HS-27A (cell line): ENCODE data around the gene COPB1.
"Not testable (repeated sequence)": the region's sequence is repeated elsewhere in the genome, so short reads cannot be mapped to it uniquely, and the experiment has no call there.

Experiments used
- DNase-seq: peaks from one replicate; pipeline ENCODE4 v3.0.0-alpha.2; 2012; ENCODE audit warnings: low read depth, missing footprints

The COPB1 gene

GRCh38 chr11:14499560-14500180 lies at the start of gene COPB1:
Gene COPB1 (minus strand): TSS chr11:14499811. CDS start chr11:14498928, 883 bp downstream.
- DNase-seq, result peak; percentile 83

- no peak for DNase-seq
These were observed 47.8 kb upstream of the COPB1 start for GRCh38 chr11:14547440-14547839.

- no peak for DNase-seq
These were observed 47.1 kb upstream of the COPB1 start for GRCh38 chr11:14546672-14547071.

GRCh38 chr11:14544611-14545010 lies 45.0 kb upstream of the COPB1 start:
- no peak for DNase-seq

GRCh38 chr11:14543260-14543659 lies 43.6 kb upstream of the COPB1 start:
- no peak for DNase-seq

DNA sequence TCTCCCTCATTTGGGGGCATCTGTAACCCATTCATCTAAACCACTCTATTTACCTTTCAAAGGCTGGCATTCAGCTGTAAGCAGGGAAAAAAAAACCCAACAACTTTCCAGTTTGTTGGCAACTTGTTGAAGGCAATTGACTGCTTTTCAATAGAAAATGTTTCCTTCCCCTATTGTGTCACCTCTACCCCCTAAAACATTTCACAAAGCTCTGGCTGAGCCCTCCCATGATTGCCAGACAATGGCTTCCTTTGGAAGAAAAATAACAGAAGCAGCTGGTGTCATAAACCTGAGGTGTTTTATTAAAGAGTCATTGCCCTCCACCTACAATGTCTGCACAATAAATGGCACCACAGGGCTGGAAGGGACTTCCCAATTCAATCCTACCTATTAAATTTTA lies 42.7 kb upstream of the COPB1 start:
- DNase-seq, result no peak

- no peak for DNase-seq
These were observed 41.8 kb upstream of the COPB1 start for GRCh38 chr11:14541192-14541947.

DNA sequence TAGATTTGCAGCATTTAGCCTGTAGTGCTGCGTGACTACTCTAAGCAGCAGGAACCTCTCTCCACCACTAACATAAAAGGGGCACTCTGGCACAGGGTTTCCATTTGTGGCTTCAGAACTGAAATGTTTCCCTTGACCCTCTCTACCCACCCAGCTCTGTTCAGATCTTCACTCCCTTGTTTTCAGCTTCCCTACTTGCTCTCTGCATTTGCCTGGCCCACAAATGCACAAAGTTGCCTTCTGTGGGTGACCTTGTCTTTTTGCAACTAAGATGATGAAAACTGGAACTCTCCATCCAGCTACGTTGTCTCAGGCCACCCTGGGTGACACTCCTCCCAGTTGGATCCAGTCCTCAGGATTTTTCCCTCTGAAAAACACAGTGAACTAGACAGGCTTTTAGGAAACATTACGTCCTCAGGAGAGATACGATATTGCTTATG lies 40.4 kb upstream of the COPB1 start:
- no peak for DNase-seq

- DNase-seq, result no peak
These were observed 39.4 kb upstream of the COPB1 start for GRCh38 chr11:14538926-14539554.

GRCh38 chr11:14538271-14538925 lies 38.8 kb upstream of the COPB1 start:
- no peak for DNase-seq

DNA sequence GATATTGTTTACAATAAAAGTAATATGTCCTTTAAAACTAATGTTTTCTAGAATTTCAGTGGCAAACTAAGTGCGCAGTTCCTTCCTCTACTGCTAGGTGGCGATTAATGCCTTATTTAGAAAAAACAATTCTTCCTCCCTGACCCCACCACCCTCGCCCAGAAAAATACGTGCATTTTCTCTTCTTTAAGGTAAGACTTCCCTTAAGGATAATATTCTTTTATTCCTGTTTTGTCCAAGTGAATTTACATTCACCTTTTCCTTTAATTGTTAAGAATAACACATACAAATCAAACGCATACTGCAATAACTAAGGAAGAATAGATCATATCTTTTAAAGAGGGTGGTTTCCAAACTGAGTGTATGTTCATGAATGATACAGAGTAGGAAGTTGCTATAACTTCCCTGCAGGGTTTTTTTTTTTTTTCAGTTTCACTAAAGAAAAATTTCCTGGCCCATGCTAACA lies 37.6 kb upstream of the COPB1 start:
- DNase-seq, result no peak

GRCh38 chr11:14535166-14535565 lies 35.6 kb upstream of the COPB1 start:
- not testable (repeated sequence) for DNase-seq

DNA sequence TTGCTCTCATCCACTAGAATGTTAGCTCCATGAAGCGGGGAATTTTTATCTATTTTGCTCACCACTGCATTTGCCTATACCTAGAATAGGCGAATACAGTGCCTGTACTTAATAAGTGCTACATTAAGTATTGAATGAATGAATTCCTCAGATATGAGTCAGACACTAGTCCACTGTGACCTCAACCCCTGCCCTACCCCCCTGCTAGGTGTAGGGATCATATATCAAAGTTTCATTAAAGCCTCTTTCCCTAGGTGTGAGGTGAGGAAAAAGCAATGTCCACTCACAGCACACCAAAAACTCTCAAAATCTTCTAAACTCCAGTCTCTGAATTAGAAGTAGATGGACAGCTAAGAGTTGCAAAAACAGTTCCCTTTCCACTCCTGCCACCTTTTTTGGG lies 30.3 kb upstream of the COPB1 start:
- no peak for DNase-seq

DNA sequence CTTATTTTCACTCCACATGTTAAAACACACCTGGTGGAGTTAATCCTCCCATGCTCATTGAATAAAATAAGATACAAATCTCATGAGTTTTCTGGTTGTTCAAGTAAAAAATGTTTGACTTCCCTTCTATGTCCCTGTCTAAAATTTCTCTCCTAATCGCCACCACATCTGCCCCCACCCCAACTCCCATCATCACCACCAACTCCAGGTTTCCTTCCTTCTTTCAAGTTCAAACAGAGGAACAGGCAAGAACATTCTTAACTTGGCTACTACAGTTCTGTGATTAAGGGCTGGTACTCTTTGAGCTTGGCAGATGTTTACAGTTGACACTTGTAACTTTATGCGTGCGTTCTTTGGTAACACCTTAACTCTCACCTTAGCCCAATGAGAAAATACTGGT lies 29.7 kb upstream of the COPB1 start:
- DNase-seq, result no peak

GRCh38 chr11:14522801-14523200 lies 23.2 kb upstream of the COPB1 start:
- no peak for DNase-seq

GRCh38 chr11:14522245-14522644 lies 22.6 kb upstream of the COPB1 start:
- DNase-seq, result no peak

GRCh38 chr11:14520747-14521151 lies 21.1 kb upstream of the COPB1 start:
- DNase-seq, result no peak

DNA sequence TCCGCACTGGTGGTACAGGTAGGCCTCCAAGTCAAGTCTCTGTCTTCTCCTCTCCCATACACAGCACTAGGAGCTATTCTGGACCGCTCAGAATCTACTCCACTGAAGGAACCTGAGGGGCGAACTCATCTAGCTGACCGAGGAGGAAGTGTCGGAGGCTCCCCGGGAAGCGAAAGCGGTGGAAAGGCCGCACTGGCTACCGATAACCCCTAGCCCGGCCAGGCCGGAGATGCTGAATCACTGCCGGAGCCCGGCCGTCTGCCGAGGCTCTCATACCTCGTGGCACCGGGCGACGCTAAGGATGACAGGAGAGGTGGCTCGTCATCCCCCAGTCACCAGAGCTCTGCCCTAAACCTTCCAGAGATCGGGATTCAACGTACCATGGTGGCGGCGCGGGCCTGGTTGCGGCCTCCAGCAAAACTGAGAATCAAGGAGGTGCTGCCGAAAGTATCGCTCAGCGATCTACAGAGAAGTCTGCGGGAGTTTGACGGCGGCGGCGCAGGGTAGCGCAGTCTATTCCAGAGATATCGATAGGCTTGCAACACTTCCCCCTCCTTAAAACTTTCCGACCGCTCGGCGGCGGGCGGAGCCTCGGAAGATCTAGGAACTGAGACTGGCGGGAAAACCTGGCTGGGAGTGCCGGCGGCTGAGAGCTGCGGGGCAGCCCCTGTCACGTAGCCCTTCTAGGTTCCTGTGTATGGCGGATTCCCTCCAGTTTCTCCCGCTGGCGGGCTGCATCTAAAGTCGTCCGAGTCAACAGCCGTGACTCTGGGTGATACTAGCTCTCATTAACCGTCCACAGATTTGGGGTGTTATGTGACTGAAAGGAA lies 20.5 kb upstream of the COPB1 start, which contains the start of gene PSMA1:
Gene PSMA1, minus strand, starts transcription at position 470 of the 830 bp plus-strand sequence. Its CDS starts 87 bp downstream, at position 383.
- DNase-seq, result peak; percentile 86

GRCh38 chr11:14519597-14519916 lies 19.9 kb upstream of the COPB1 start:
- DNase-seq, result no peak

DNA sequence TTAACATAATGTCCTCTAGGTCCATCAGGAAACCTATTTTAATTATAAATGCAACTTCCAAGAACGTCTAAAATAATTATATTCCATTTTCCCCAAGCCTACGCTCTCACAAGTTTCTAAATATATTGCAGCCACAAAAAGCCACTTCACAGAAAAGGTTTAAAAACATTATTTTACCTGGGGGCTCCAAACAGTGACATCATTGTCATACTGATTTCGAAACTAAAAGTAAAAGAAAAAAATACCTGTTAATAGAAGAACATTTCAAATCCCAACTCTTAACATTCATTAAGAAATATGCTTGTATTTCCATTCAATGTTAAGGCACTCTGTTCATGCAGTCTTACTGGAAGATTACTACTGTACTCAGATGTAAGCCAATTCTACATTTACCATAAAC lies 19.2 kb upstream of the COPB1 start:
- no peak for DNase-seq

- DNase-seq, result no peak
These were observed 14.2 kb upstream of the COPB1 start for GRCh38 chr11:14513800-14514199.

DNA sequence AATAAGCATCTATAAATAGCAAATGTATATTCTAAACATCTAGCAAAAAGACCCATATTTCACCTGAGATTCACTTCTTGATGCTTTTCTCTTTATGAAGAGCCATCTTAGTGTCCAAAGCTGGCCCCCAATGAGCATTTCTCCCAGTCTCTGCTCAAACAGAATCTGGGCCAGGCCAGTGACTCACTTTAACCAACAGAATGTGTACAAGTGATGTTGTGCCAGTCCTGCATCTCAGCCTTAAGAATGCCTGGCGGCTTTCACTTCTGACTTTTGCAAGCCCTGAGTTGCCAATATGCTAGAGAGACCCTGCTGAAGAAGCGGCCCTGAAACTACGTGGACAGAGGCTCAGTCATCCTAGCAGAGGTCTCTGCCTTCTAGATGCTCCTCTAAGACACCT lies 6.9 kb upstream of the COPB1 start:
- DNase-seq, result no peak
